Mesenchymal stem cell (in vitro differentiated cells and primary cell): ENCODE data around the gene KDF1.

Experiments
- DNase-seq: peaks from one replicate; pipeline ENCODE4 v3.0.0-alpha.2; 2013
- H2AFZ ChIP-seq: one replicate; pipeline ENCODE4 v1.6.1; 2013; ENCODE audit warnings: low read depth, mild to moderate bottlenecking, control low read depth, inconsistent platforms, low read length, moderate library complexity
- H2AK5ac ChIP-seq: 2 replicates; pipeline ENCODE4 v1.6.1; 2013; ENCODE audit warnings: low read length, moderate library complexity, mild to moderate bottlenecking, inconsistent platforms; ENCODE audit not compliant: severe bottlenecking
- H2BK120ac ChIP-seq: one replicate; pipeline ENCODE4 v1.6.1; 2013; ENCODE audit warnings: low read depth, mild to moderate bottlenecking, inconsistent platforms, low read length, moderate library complexity
- H2BK12ac ChIP-seq, 2 experiments: one replicate each; pipeline ENCODE4 v1.6.1; 2013; ENCODE audit warnings: inconsistent platforms in 2 of 2, low read length in 2 of 2, mild to moderate bottlenecking in 2 of 2, moderate library complexity in 2 of 2, control low read depth in 1 of 2
- H2BK15ac ChIP-seq: one replicate; pipeline ENCODE4 v1.6.1; 2013; ENCODE audit warnings: mild to moderate bottlenecking, low read depth, inconsistent platforms; ENCODE audit not compliant: poor library complexity, severe bottlenecking
- H2BK5ac ChIP-seq: 2 replicates; pipeline ENCODE4 v1.6.1; 2013; ENCODE audit warnings: low read depth, mild to moderate bottlenecking, low read length, control low read depth, inconsistent platforms; ENCODE audit not compliant: poor library complexity, severe bottlenecking
- H3K14ac ChIP-seq, 2 experiments: one replicate each; pipeline ENCODE4 v1.6.1; 2013; ENCODE audit warnings: inconsistent platforms in 2 of 2, low read length in 2 of 2, control low read depth in 1 of 2, mild to moderate bottlenecking in 1 of 2, moderate library complexity in 1 of 2
- H3K18ac ChIP-seq, 2 experiments: one replicate each; pipeline ENCODE4 v1.6.1; 2013; ENCODE audit warnings: inconsistent platforms in 2 of 2, low read length in 2 of 2, control low read depth in 1 of 2, low read depth in 1 of 2, mild to moderate bottlenecking in 1 of 2
- H3K23ac ChIP-seq, 2 experiments: one replicate each; pipeline ENCODE4 v1.6.1; 2013; ENCODE audit warnings: inconsistent platforms in 2 of 2, low read length in 2 of 2, mild to moderate bottlenecking in 2 of 2, moderate library complexity in 2 of 2, control low read depth in 1 of 2
- H3K27ac ChIP-seq: 2 replicates; pipeline ENCODE4 v1.5.1; 2013; ENCODE audit warnings: mild to moderate bottlenecking, moderate library complexity, low read length, control low read depth, inconsistent platforms; ENCODE audit not compliant: poor library complexity, severe bottlenecking
- H3K27me3 ChIP-seq, 2 experiments: 2 replicates each; pipeline versions ENCODE4 v1.6.1 to v1.7.0; 2013; ENCODE audit warnings: low read length in 2 of 2, mild to moderate bottlenecking in 2 of 2, moderate library complexity in 2 of 2, control low read depth in 1 of 2, inconsistent platforms in 1 of 2; ENCODE audit not compliant: control insufficient read depth in 1 of 2, insufficient read depth in 1 of 2
- H3K36me3 ChIP-seq, 2 experiments: 2 replicates each; pipeline versions ENCODE4 v1.6.1 to v1.7.0; 2013; ENCODE audit warnings: low read length in 2 of 2, control low read depth in 1 of 2, inconsistent platforms in 1 of 2, low read depth in 1 of 2, mild to moderate bottlenecking in 1 of 2; ENCODE audit not compliant: insufficient read depth in 2 of 2, control insufficient read depth in 1 of 2
- H3K4ac ChIP-seq, 2 experiments: one replicate each; pipeline ENCODE4 v1.6.1; 2013; ENCODE audit warnings: inconsistent platforms in 2 of 2, low read length in 2 of 2, mild to moderate bottlenecking in 2 of 2, moderate library complexity in 2 of 2, control low read depth in 1 of 2, low read depth in 1 of 2
- H3K4me1 ChIP-seq: 2 replicates; pipeline ENCODE4 v1.6.1; 2013; ENCODE audit warnings: low read depth, low read length, control low read depth; ENCODE audit not compliant: control insufficient read depth, insufficient read depth
- H3K4me2 ChIP-seq: 2 replicates; pipeline ENCODE4 v1.6.1; 2013; ENCODE audit warnings: low read length, mild to moderate bottlenecking, inconsistent platforms; ENCODE audit not compliant: poor library complexity, severe bottlenecking
- H3K4me3 ChIP-seq, 2 experiments: 2 replicates each; pipeline versions ENCODE4 v1.5.1 to v1.7.0; 2013; ENCODE audit warnings: low read length in 2 of 2, mild to moderate bottlenecking in 2 of 2, control low read depth in 1 of 2, low read depth in 1 of 2; ENCODE audit not compliant: insufficient read depth in 1 of 2
- H3K79me1 ChIP-seq: replicated peaks from 2 replicates; pipeline ENCODE4 v1.6.1; 2013; ENCODE audit warnings: mild to moderate bottlenecking, control low read depth, low read length, inconsistent platforms; ENCODE audit not compliant: poor library complexity, severe bottlenecking
- H3K9ac ChIP-seq: 2 replicates; pipeline ENCODE4 v1.7.0; 2013; ENCODE audit warnings: mild to moderate bottlenecking, low read length, moderate library complexity
- H3K9me3 ChIP-seq: 2 replicates; pipeline ENCODE4 v1.7.0; 2013; ENCODE audit warnings: mild to moderate bottlenecking, low read length; ENCODE audit not compliant: control insufficient read depth
- H4K8ac ChIP-seq: one replicate; pipeline ENCODE4 v1.6.1; 2013; ENCODE audit warnings: inconsistent platforms, mild to moderate bottlenecking, low read length, moderate library complexity
- H4K91ac ChIP-seq: one replicate; pipeline ENCODE4 v1.6.1; 2013; ENCODE audit warnings: mild to moderate bottlenecking, low read length, inconsistent platforms
- WGBS: methylation state at CpG from one replicate; pipeline ENCODE4 v1.1.7; 2013; ENCODE audit warnings: mixed read lengths; 5-methylcytosine and 5-hydroxymethylcytosine counted together

KDF1 gene

GRCh38 chr1:26961826-26962225 is 1.6 kb upstream of the KDF1 start:
- H3K14ac ChIP-seq, result no peak overlapping the region
- H2AFZ ChIP-seq, result no peak overlapping the region
- no peak overlapping the region for H3K4ac ChIP-seq
- no peak overlapping the region for H3K27ac ChIP-seq
- no peak overlapping the region for H3K4me3 ChIP-seq
- H3K79me1 ChIP-seq, result no peaks in the 10 kb centered on the region
- no peak overlapping the region for H2BK5ac ChIP-seq
- no peak overlapping the region for H3K4me2 ChIP-seq
- H2AK5ac ChIP-seq, result no peak overlapping the region
- no peak overlapping the region for H4K8ac ChIP-seq
- no peaks in the 10 kb centered on the region for H3K36me3 ChIP-seq
- no peak overlapping the region for H2BK12ac ChIP-seq
- H2BK120ac ChIP-seq, result no peak overlapping the region
- no peak overlapping the region for H2BK15ac ChIP-seq
- H3K9me3 ChIP-seq, result no peaks in the 10 kb centered on the region
- H3K27me3 ChIP-seq, result peaks cover 10 to 43% of the 10 kb centered on the region in 2 experiments
- DNase-seq, result peak; percentile 98
- 7% methylated on average over 3 of the region's 3 CpGs for WGBS
- H3K4me1 ChIP-seq, result peaks cover 12% of the 10 kb centered on the region
- H4K91ac ChIP-seq, result no peak overlapping the region
- H3K9ac ChIP-seq, result no peak overlapping the region
- no peak overlapping the region for H3K23ac ChIP-seq
- H3K18ac ChIP-seq, result peak overlapping the region; percentile 16 to 61

- peaks cover 10% of the 10 kb centered on the region for H3K9me3 ChIP-seq
- peak overlapping the region; percentile 97 for H4K91ac ChIP-seq
- H2AK5ac ChIP-seq, result no peak overlapping the region
- H3K4me3 ChIP-seq, result no peak overlapping the region
- H3K79me1 ChIP-seq, result no peaks in the 10 kb centered on the region
- peaks cover 12% of the 10 kb centered on the region for H3K4me1 ChIP-seq
- 31% methylated on average over 3 of the region's 3 CpGs for WGBS
- no peak overlapping the region for H2AFZ ChIP-seq
- no peak overlapping the region for H3K23ac ChIP-seq
- no peak overlapping the region for H3K14ac ChIP-seq
- H2BK120ac ChIP-seq, result peak overlapping the region; percentile 37
- H3K27me3 ChIP-seq, result peaks cover 10 to 40% of the 10 kb centered on the region in 2 experiments
- H3K4ac ChIP-seq, result peak overlapping the region; percentile 83 to 98
- H3K9ac ChIP-seq, result no peak overlapping the region
- H3K18ac ChIP-seq, result peak overlapping the region; percentile 54 to 91
- H2BK5ac ChIP-seq, result no peak overlapping the region
- peak overlapping the region; percentile 98 for H4K8ac ChIP-seq
- peak overlapping the region; percentile 91 for H3K4me2 ChIP-seq
- DNase-seq, result no peak
- H2BK15ac ChIP-seq, result peak overlapping the region; percentile 93
- H3K36me3 ChIP-seq, result no peaks in the 10 kb centered on the region
- no peak overlapping the region for H3K27ac ChIP-seq
- H2BK12ac ChIP-seq, result peak overlapping the region; percentile 3 to 73
Measured at GRCh38 chr1:26960625-26960966, 328 bp upstream of the KDF1 start.

- H2BK120ac ChIP-seq, result peak overlapping the region; percentile 93
- peak overlapping the region; percentile 90 for H2BK15ac ChIP-seq
- H3K4me2 ChIP-seq, result peak overlapping the region; percentile 91
- H2BK12ac ChIP-seq, result peak overlapping the region in 1 of 2 experiments; percentile 99
- no peaks in the 10 kb centered on the region for H3K36me3 ChIP-seq
- peak overlapping the region in 1 of 2 experiments; percentile 83 for H3K4ac ChIP-seq
- no peak for DNase-seq
- H3K9ac ChIP-seq, result no peak overlapping the region
- peaks cover 12% of the 10 kb centered on the region for H3K4me1 ChIP-seq
- peak overlapping the region; percentile 98 for H4K8ac ChIP-seq
- WGBS, result 39% methylated on average over 13 of the region's 13 CpGs
- no peak overlapping the region for H2AFZ ChIP-seq
- no peaks in the 10 kb centered on the region for H3K79me1 ChIP-seq
- no peak overlapping the region for H2AK5ac ChIP-seq
- no peak overlapping the region for H4K91ac ChIP-seq
- H3K27ac ChIP-seq, result no peak overlapping the region
- no peak overlapping the region for H3K23ac ChIP-seq
- peak overlapping the region in 1 of 2 experiments; percentile 79 for H3K18ac ChIP-seq
- H3K9me3 ChIP-seq, result peaks cover 10% of the 10 kb centered on the region
- no peak overlapping the region for H2BK5ac ChIP-seq
- no peak overlapping the region for H3K14ac ChIP-seq
- H3K27me3 ChIP-seq, result peaks cover 10 to 40% of the 10 kb centered on the region in 2 experiments
- no peak overlapping the region for H3K4me3 ChIP-seq
Measured at GRCh38 chr1:26959270-26959669, 998 bp downstream of the KDF1 start.

- no peak overlapping the region for H3K18ac ChIP-seq
- no peak overlapping the region for H3K14ac ChIP-seq
- H3K23ac ChIP-seq, result peak overlapping the region in 1 of 2 experiments; percentile 9
- H3K36me3 ChIP-seq, result no peaks in the 10 kb centered on the region
- no peak overlapping the region for H2BK5ac ChIP-seq
- no peak overlapping the region for H3K4ac ChIP-seq
- no peak overlapping the region for H2AFZ ChIP-seq
- H3K27me3 ChIP-seq, result peaks cover 10 to 40% of the 10 kb centered on the region in 2 experiments
- H3K27ac ChIP-seq, result no peak overlapping the region
- H3K4me3 ChIP-seq, result no peak overlapping the region
- H2BK120ac ChIP-seq, result no peak overlapping the region
- DNase-seq, result no peak
- H2BK15ac ChIP-seq, result no peak overlapping the region
- H4K91ac ChIP-seq, result no peak overlapping the region
- peaks cover 12% of the 10 kb centered on the region for H3K4me1 ChIP-seq
- no peaks in the 10 kb centered on the region for H3K79me1 ChIP-seq
- no peak overlapping the region for H2BK12ac ChIP-seq
- peaks cover 10% of the 10 kb centered on the region for H3K9me3 ChIP-seq
- H3K9ac ChIP-seq, result no peak overlapping the region
- no peak overlapping the region for H2AK5ac ChIP-seq
- no peak overlapping the region for H4K8ac ChIP-seq
- 83% methylated on average over 2 of the region's 3 CpGs for WGBS
- no peak overlapping the region for H3K4me2 ChIP-seq
Measured at GRCh38 chr1:26957306-26957705, 3.0 kb downstream of the KDF1 start.
